Naive thymus-derived CD4-positive, alpha-beta T cell (primary cell): ENCODE results near the gene MBLAC2. TPM values are rescaled to one million over a fixed set of nuclear protein-coding genes. Genes with fewer than 3 reads are reported as not detected.
A peak's percentile ranks its signal among the peaks of the same experiment; 100 is the strongest.

Source experiments
- ATAC-seq: fragments of 150-1000 bp; cut with Tn5 transposase; 2 replicates; pipeline ENCODE4 v1.10.0; 2021; ENCODE audit warnings: mild to moderate bottlenecking, moderate library complexity
- CTCF ChIA-PET: fragments of 350-600 bp; sonication (Branson Sonifier 250); formaldehyde crosslinking; loops from one replicate; lab custom pipeline; 2021; ENCODE audit warnings: antibody characterized with exemption; lab: Charles Lee
- POLR2A ChIA-PET: fragments of 350-600 bp; sonication (Branson Sonifier 250); formaldehyde crosslinking; loops from one replicate; lab custom pipeline; 2021; ENCODE audit warnings: antibody characterized with exemption, inconsistent platforms; lab: Charles Lee
- DNase-seq, 9 donors: peaks; one replicate each; pipeline versions ENCODE4 v3.0.0 to v3.0.0-alpha.2; 2020 to 2022; ENCODE audit warnings: mixed read lengths in 1 of 9
- H3K27ac ChIP-seq: one replicate; pipeline ENCODE4 v1.7.0; 2013; ENCODE audit warnings: mild to moderate bottlenecking, low read depth, low read length, moderate library complexity
- H3K27me3 ChIP-seq, 2 donors: one replicate each; pipeline ENCODE4 v1.7.0; 2013; ENCODE audit warnings: low read length in 2 of 2, mild to moderate bottlenecking in 2 of 2, moderate library complexity in 2 of 2; ENCODE audit not compliant: control insufficient read depth in 2 of 2, insufficient read depth in 2 of 2
- H3K36me3 ChIP-seq, 3 experiments: 1 replicate in 2 of 3; 2 replicates in 1 of 3; pipeline ENCODE4 v1.7.0; 2013; ENCODE audit warnings: low read length in 3 of 3, mild to moderate bottlenecking in 3 of 3, moderate library complexity in 1 of 3; ENCODE audit not compliant: insufficient read depth in 3 of 3, control insufficient read depth in 2 of 3
- H3K4me1 ChIP-seq, 2 donors: one replicate each; pipeline ENCODE4 v1.7.0; 2013; ENCODE audit warnings: low read length in 2 of 2, mild to moderate bottlenecking in 2 of 2, moderate library complexity in 1 of 2; ENCODE audit not compliant: control insufficient read depth in 2 of 2, insufficient read depth in 2 of 2
- H3K4me3 ChIP-seq: 2 replicates; pipeline ENCODE4 v1.7.0; 2013; ENCODE audit warnings: mild to moderate bottlenecking, low read length
- H3K9me3 ChIP-seq, 3 experiments: 1 replicate in 2 of 3; 2 replicates in 1 of 3; pipeline ENCODE4 v1.7.0; 2013; ENCODE audit warnings: low read length in 3 of 3; ENCODE audit not compliant: control insufficient read depth in 2 of 3
- H3K27ac Mint-ChIP-seq, 9 donors: one replicate each; pipeline ENCODE4 v1.8.0; 2020 to 2022; ENCODE audit warnings: mixed read lengths in 9 of 9, mild to moderate bottlenecking in 8 of 9, moderate library complexity in 5 of 9, inconsistent platforms in 2 of 9
- H3K27me3 Mint-ChIP-seq, 5 donors: one replicate each; pipeline ENCODE4 v1.8.0; 2021 to 2022; ENCODE audit warnings: mixed read lengths in 5 of 5, mild to moderate bottlenecking in 1 of 5
- H3K36me3 Mint-ChIP-seq, 5 donors: one replicate each; pipeline ENCODE4 v1.8.0; 2020 to 2022; ENCODE audit warnings: mixed read lengths in 5 of 5, mild to moderate bottlenecking in 3 of 5, inconsistent platforms in 1 of 5
- H3K4me1 Mint-ChIP-seq, 7 donors: one replicate each; pipeline ENCODE4 v1.8.0; 2020 to 2022; ENCODE audit warnings: mixed read lengths in 7 of 7, mild to moderate bottlenecking in 3 of 7, inconsistent platforms in 1 of 7
- H3K4me3 Mint-ChIP-seq, 10 donors: one replicate each; pipeline ENCODE4 v1.8.0; 2020 to 2022; ENCODE audit warnings: mild to moderate bottlenecking in 10 of 10, mixed read lengths in 10 of 10, moderate library complexity in 6 of 10, inconsistent platforms in 2 of 10
- H3K9me3 Mint-ChIP-seq, 11 donors: one replicate each; pipeline ENCODE4 v1.8.0; 2020 to 2022; ENCODE audit warnings: mixed read lengths in 11 of 11, mild to moderate bottlenecking in 4 of 11, inconsistent platforms in 1 of 11, moderate library complexity in 1 of 11
- intact Hi-C, 2 donors: fragments of 100-400 bp; cut with micrococcal nuclease; formaldehyde crosslinking; loops; one replicate each; pipeline ENCODE4 v1.15.1; 2023
- polyA plus RNA-seq, 2 donors: library from polyadenylated mRNA; unstranded; fragments of 300-500 nt; fragmentation: Illumina TruSeq; gene quantifications; one replicate each; pipeline ENCODE4 v1.2.3, GENCODE V29; 2021
- total RNA-seq, 6 experiments: library from RNA in 5 of 6; stranded (reverse) in 5 of 6; gene quantifications; 1 replicate in 5 of 6; 2 replicates in 1 of 6; pipeline ENCODE4 v1.2.3 and lab custom pipeline; 2021 to 2026

MBLAC2 gene
- total and polyA plus RNA-seq, 7 experiments from 2014 or later: 5.1 to 17.6 (median 6.3) TPM

DNA sequence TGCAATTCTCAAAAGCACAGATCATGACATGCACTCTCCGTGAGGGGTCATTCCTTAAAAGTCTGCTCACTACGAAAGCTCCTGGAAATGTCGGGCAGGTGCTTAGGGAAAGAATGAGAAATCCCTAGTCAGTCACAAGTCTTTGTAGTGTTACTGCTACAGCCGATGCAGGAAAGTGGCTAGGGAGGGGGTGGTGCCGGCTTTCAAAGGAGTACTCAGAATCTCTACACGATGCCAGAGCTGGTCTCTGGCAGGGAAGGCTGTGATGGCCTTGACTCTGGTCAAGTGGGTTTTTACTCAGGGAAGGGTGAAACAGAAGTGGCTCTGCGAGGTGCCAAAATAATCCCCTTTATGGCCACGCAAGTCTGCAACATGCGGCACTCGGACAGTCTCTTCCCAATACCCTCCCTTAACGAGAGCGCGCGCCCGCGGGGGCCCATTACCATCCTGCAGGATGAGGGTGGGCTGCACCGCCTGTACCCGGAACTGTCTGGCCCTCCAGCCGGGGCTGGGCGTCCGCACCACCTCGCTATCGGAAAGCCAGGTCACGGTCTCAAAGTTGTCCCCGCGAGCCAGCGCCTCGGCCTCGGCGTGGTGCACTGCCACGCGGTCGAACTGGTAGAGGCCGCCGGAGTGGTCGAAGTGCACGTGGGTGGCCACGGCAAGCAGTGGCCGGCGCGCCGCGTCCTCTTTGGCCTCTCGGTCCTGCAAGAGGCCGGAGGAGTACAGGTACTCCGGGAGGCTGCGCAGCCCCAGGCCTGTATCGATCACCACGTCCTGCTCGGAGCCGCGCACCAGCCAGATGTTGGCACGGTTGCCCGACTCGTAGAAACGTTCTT is 956 bp downstream of the MBLAC2 start:
- no peak for ATAC-seq
- ChIA-PET CTCF (interaction anchor here (1.0 to 1.2 kb wide), 5 partner anchors 34 to 63 kb away, joined by 3 to 7 read pairs (median 6); partner anchors contain the start of genes CETN3 and LYSMD3), POLR2A (interaction anchor here (0.7 to 4.5 kb wide), 11 partner anchors 11 to 910 kb away, joined by 3 to 49 read pairs (median 8); partner anchors contain the start of genes ARRDC3, CETN3 and LYSMD3)
- Histone ChIP-seq H3K4me3 (peak overlapping the region; percentile 95), H3K9me3 (no peaks in the 10 kb centered on the region), H3K36me3 (peaks cover 0 to 7% (median 3%) of the 10 kb centered on the region in 3 experiments), H3K27ac (peak overlapping the region; percentile 76), H3K27me3 (no peaks in the 10 kb centered on the region), H3K4me1 (peaks cover 15 to 16% of the 10 kb centered on the region in 2 donors)
- DNase-seq: peak in 6 of 9 donors; percentile 7 to 27 (median 14)
- Mint-ChIP-seq H3K27me3 (no peaks in the 10 kb centered on the region), H3K4me3 (peak overlapping the region; percentile 90 to 99 (median 98)), H3K4me1 (peaks cover 24 to 60% (median 44%) of the 10 kb centered on the region in 7 donors), H3K9me3 (peaks cover 0 to 28% (median 13%) of the 10 kb centered on the region in 11 donors), H3K27ac (peak overlapping the region; percentile 86 to 98 (median 94)), H3K36me3 (peaks cover 20 to 33% (median 30%) of the 10 kb centered on the region in 5 donors)
- intact Hi-C loops: loop anchor here (1.0 to 2.0 kb wide), 9 partner anchors 15 to 908 kb away; partner anchors contain the start of genes CETN3 (in 2 of the 2) and LYSMD3 (in 2 of the 2)

DNA sequence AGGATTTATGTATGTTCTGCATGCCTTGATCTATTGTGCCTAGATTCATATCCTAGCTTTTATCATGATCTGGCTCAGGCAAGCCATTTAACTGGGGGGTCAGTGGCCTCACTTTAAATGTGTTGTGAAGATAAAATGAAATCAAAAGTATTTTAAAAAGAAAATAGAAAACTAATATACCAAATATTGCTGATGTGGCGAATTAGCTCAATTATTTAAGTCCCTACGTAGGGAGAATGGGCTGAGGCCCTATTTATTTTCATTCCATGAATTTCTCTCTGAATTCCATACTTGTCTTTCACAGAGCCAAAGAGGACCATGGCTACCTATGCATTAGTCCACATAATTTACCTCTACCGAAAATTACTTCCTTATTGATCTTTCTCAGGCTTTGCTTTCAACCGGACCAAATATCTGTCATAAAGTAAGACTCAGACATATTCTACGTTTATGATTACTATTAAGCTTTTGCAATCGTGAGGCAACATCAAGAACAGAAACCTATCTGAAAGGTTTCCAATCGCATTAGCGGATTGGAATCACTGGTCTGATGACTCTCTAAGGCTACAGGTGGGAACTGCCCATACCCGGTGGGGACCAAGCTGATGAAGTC is 1.7 kb downstream of the MBLAC2 start:
- peaks cover 0 to 7% (median 3%) of the 10 kb centered on the region in 3 experiments for H3K36me3 ChIP-seq
- Mint-ChIP-seq H3K4me3 (peak overlapping the region; percentile 90 to 99 (median 98)), H3K4me1 (peaks cover 24 to 61% (median 44%) of the 10 kb centered on the region in 7 donors), H3K36me3 (peaks cover 26 to 40% (median 37%) of the 10 kb centered on the region in 5 donors), H3K27ac (peak overlapping the region; percentile 13 to 98 (median 93)), H3K9me3 (peaks cover 0 to 36% (median 19%) of the 10 kb centered on the region in 11 donors), H3K27me3 (no peaks in the 10 kb centered on the region)
- peaks cover 15 to 16% of the 10 kb centered on the region in 2 donors for H3K4me1 ChIP-seq
- H3K9me3 ChIP-seq: no peaks in the 10 kb centered on the region
- peak in 1 of 9 donors; percentile 23 for DNase-seq
- ChIA-PET CTCF (no interaction called here), POLR2A (interaction anchor here (1.3 to 4.5 kb wide), 4 partner anchors 56 to 910 kb away, joined by 9 to 49 read pairs (median 14); partner anchors contain the start of genes ARRDC3, CETN3 and LYSMD3)
- H3K27ac ChIP-seq: no peak overlapping the region
- no peaks in the 10 kb centered on the region for H3K27me3 ChIP-seq
- intact Hi-C loops: no loop called here
- no peak for ATAC-seq
- peak overlapping the region; percentile 95 for H3K4me3 ChIP-seq

DNA sequence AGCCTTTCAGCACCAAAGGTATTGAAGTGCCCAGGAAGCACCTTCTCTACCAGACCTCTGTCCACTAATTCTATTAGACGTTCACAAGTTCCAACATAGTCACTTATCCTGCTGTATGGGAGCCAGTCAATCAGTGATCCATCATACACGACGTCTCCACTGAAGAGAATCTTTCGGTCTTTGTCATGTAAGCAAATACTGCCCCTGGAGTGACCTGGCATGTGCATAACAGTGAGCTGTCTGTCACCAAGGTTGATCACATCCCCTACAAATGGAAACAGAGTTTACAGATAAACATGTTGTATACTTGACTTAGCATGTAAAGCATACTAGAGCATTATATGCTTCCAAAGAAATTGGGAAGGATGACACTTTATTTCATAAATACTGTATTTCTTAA is 13.3 kb downstream of the MBLAC2 start:
- CTCF ChIA-PET: interaction anchor here (0.5 kb wide), 1 partner anchor 1577 kb away, joined by 3 read pairs; no protein-coding TSS in a partner anchor

DNA sequence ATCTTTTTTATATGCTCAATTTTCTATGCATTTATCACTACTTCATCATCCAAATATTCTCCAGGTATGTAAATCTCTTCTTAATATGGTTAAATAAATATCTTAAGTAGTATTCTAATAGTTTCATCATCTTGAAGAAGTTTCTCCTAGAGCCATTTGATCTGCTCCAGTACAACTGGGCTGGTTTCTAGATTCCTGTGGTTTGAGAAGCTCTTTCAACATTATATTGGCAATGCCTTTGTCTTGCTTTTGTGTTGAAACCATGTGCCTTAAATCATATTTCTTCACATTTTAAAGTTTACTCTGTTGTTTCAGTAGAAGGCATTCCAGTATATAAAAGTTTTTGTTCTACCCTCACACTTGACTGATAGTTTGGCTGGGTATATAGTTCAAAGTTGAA is 27.6 kb downstream of the MBLAC2 start:
- peaks cover 0 to 5% (median 0%) of the 10 kb centered on the region in 11 donors for H3K9me3 Mint-ChIP-seq
- H3K4me3 ChIP-seq: no peak overlapping the region
- H3K27ac ChIP-seq: no peak overlapping the region
- DNase-seq (no peak), ATAC-seq (no peak)
- H3K4me1 ChIP-seq: no peaks in the 10 kb centered on the region
- ChIA-PET POLR2A (interaction anchor here (0.6 kb wide), 1 partner anchor 35 kb away, joined by 3 read pairs; no protein-coding TSS in a partner anchor), CTCF (interaction anchor here (0.6 kb wide), 1 partner anchor 269 kb away, joined by 3 read pairs; no protein-coding TSS in a partner anchor)
- H3K36me3 Mint-ChIP-seq: peaks cover 0 to 4% (median 4%) of the 10 kb centered on the region in 5 donors
- H3K27ac Mint-ChIP-seq: no peak overlapping the region
- no peaks in the 10 kb centered on the region for H3K4me1 Mint-ChIP-seq
- H3K9me3 ChIP-seq: no peaks in the 10 kb centered on the region
- H3K27me3 ChIP-seq: no peaks in the 10 kb centered on the region
- no peak overlapping the region for H3K4me3 Mint-ChIP-seq
- intact Hi-C loops: loop anchor here in 1 of 2 donors (1.0 to 10.0 kb wide), 2 partner anchors 10 to 258 kb away; no protein-coding TSS in a partner anchor
- peaks cover 0 to 6% (median 0%) of the 10 kb centered on the region in 5 donors for H3K27me3 Mint-ChIP-seq
- H3K36me3 ChIP-seq: no peaks in the 10 kb centered on the region

More for the DNA sequence above, 13.3 kb downstream of the MBLAC2 start:
- peaks cover 0 to 18% (median 16%) of the 10 kb centered on the region in 5 donors for H3K36me3 Mint-ChIP-seq
- POLR2A ChIA-PET: interaction anchor here (1.5 kb wide), 1 partner anchor 13 kb away, joined by 4 read pairs; the partner anchor contains the start of genes MBLAC2 and POLR3G
- intact Hi-C loops: no loop called here
- no peak overlapping the region for H3K4me3 ChIP-seq
- DNase-seq (no peak), ATAC-seq (no peak)
- peaks cover 0 to 24% (median 11%) of the 10 kb centered on the region in 7 donors for H3K4me1 Mint-ChIP-seq
- no peak overlapping the region for H3K4me3 Mint-ChIP-seq
- no peaks in the 10 kb centered on the region for H3K27me3 ChIP-seq
- H3K27ac Mint-ChIP-seq: no peak overlapping the region
- peaks cover 0 to 7% (median under 1%) of the 10 kb centered on the region in 11 donors for H3K9me3 Mint-ChIP-seq
- H3K4me1 ChIP-seq: no peaks in the 10 kb centered on the region
- no peaks in the 10 kb centered on the region for H3K9me3 ChIP-seq
- H3K27me3 Mint-ChIP-seq: no peaks in the 10 kb centered on the region
- H3K36me3 ChIP-seq: no peaks in the 10 kb centered on the region
- H3K27ac ChIP-seq: no peak overlapping the region

DNA sequence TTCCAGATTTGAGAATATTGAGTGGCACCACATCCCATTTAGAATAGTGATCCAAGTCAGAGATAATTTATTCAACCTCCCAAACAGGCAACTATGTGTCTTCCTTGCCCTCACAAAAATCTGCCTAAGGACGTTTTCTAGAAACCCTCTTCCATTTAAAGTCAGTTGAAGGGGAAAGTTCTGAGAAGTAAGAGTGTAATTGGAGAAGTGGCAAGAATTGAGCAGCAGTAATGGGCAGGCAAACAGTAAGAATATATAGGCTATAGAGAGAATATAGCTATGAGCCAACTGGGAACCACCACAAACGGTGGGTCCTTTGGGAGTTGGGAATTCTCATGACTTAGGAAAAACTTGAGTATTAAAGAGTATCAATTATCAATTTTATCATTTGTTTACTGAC is 33.9 kb downstream of the MBLAC2 start:
- Histone ChIP-seq H3K36me3 (no peaks in the 10 kb centered on the region), H3K4me1 (no peaks in the 10 kb centered on the region), H3K27me3 (no peaks in the 10 kb centered on the region), H3K9me3 (no peaks in the 10 kb centered on the region), H3K4me3 (no peak overlapping the region), H3K27ac (no peak overlapping the region)
- ChIA-PET CTCF (interaction anchor here (0.8 to 2.5 kb wide), 5 partner anchors 21 to 343 kb away, joined by 3 to 11 read pairs (median 3); partner anchors contain the start of gene LYSMD3), POLR2A (interaction anchor here (1.1 to 2.4 kb wide), 2 partner anchors 30 to 34 kb away, joined by 3 to 9 read pairs; partner anchors contain the start of genes CETN3, MBLAC2 and POLR3G)
- no peak overlapping the region for H3K27ac Mint-ChIP-seq
- intact Hi-C loops: loop anchor here (1.0 to 10.0 kb wide), 2 partner anchors 34 to 264 kb away; partner anchors contain the start of genes MBLAC2 (in 1 of the 2) and POLR3G (in 1 of the 2)
- DNase-seq (no peak), ATAC-seq (no peak)
- peaks cover 0 to 18% (median 0%) of the 10 kb centered on the region in 5 donors for H3K27me3 Mint-ChIP-seq
- no peaks in the 10 kb centered on the region for H3K36me3 Mint-ChIP-seq
- H3K4me1 Mint-ChIP-seq: peaks cover 0 to 12% (median 7%) of the 10 kb centered on the region in 7 donors
- H3K4me3 Mint-ChIP-seq: peak overlapping the region in 7 of 10 donors; percentile 61 to 86 (median 84)
- H3K9me3 Mint-ChIP-seq: no peaks in the 10 kb centered on the region
